T1000 (cell line): ENCODE data around the gene RWDD1.
A peak's percentile ranks its signal among the peaks of the same experiment; 100 is the strongest.

Source experiments
- DNase-seq: peaks from one replicate; lab custom pipeline; 2025; ENCODE audit warnings: mixed read lengths; lab: John Stamatoyannopoulos, UW

The RWDD1 gene

DNA sequence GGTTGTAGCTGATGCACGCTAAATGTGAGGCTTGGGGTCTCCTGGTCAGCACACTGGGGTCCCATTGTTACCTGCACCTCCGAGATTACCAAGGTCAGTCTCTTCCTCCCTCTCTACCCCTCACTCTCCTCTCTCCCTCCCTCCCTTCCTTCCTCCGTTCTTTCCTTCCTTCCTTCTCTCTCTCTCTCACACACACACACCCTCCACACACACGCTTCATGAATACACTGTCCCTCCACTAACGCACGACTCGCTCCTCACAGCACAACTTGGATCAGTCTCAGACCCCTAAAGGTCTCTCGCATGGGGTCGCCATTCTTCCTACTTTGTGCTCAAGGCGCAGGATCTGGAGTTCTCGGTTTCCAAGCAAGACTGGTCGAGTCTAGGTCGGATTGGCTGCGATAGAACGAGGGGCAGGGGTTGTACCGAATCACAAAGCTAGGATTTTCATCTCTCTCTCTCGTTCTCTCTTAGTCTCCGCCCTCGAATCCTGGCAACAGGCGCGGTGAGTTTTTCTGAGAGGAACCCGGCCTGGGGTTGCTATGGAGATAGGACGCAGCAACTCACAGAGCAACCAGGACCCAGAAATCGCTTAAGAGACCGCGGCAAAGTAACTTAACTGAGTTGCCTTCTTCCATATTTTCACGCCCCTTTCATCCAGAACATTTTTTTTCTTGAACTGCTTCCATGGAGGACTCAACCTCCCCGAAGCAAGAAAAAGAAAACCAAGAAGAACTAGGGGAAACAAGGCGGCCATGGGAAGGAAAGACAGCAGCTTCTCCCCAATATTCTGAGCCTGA lies 44.8 kb downstream of the RWDD1 start, which contains the start of gene RSPH4A:
TSS of gene RSPH4A (plus strand) at position 543 of the 800 bp plus-strand sequence. CDS start at position 688, 145 bp downstream.
- peak; percentile 83 for DNase-seq

DNA sequence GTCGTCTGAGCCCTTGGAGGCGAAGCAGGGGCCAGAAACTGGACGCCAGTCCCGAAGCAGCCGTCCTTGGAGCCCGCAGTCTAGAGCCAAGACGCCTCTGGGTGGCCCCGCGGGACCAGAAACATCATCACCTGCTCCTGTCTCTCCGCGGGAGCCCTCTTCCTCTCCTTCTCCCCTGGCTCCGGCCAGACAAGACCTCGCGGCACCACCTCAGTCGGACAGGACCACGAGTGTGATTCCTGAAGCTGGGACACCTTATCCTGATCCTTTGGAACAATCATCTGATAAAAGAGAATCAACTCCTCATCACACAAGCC lies 45.4 kb downstream of the RWDD1 start:
- peak; percentile 9 for DNase-seq

DNA sequence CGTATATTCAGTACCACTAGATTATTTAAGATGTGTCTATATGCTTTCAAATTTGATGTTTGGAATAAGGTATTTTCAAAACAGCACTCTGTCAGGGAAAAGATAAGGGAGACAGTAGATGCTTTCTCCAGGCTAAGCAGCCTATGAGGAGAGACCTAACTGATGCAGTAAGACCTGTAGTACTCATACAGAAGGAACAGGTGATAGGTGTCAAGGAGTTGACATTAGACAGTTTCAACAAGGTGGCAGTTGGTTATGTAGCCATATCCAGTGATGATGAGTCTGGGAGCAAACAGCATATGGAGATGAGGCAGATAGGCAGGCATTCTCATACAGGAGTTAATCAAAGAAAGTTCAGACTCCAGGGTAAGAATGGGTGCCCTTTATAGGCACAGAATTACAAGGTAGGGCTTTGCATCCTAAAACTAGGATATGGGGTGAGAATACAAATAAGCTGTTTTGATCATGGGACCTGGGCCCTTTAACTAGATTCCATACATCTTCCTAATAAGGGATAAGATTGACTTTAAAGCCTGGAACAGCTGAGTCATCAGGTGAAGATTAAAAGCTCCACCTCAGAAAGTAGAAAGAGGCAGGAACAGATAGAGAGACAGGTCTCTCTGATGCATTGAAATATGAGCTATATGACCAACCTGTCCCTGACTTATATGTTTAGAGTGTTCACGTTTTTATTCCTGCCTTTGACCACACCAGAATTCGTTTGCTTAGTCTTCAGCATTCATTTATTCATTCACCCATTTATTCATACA lies 52.9 kb downstream of the RWDD1 start:
- no peak for DNase-seq

DNA sequence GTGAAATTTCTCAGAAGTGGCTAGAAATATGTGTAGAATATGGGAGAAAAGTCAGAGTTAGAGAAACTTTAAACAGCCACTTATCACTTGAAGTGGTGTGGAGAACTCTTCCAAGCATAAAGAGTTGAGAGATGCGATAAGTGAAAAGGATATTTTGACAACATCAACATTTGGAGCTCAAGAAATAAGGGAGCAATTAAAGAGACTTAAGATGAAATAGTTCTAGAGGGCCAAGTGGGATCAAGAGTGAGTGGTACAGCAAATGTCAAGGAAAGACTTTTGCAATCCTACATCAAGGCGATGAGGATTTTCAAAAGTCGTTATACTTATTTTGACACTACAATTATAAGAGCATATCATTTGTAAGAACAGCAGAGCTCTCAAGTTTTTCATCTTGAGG lies 54.6 kb downstream of the RWDD1 start:
- DNase-seq, result no peak

DNA sequence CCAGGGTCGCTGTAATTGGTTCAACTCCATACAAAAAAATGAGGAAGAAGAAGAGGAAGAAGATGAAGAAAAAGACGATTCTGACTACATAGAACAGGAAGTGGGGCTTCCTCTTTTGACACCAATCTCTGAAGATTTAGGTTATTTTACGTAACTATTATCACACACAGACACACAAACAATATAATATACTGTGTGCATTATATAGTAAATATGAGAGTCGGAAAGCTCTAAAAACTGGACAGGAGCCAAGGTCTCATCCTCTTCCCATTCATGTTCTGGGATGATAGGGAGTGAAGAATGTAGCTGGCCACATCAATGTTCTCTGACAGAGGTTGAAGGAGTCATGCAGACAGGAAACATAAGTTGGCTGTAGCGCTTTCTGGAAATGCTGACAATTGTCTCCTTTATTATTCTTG lies 58.3 kb downstream of the RWDD1 start:
- no peak for DNase-seq

DNA sequence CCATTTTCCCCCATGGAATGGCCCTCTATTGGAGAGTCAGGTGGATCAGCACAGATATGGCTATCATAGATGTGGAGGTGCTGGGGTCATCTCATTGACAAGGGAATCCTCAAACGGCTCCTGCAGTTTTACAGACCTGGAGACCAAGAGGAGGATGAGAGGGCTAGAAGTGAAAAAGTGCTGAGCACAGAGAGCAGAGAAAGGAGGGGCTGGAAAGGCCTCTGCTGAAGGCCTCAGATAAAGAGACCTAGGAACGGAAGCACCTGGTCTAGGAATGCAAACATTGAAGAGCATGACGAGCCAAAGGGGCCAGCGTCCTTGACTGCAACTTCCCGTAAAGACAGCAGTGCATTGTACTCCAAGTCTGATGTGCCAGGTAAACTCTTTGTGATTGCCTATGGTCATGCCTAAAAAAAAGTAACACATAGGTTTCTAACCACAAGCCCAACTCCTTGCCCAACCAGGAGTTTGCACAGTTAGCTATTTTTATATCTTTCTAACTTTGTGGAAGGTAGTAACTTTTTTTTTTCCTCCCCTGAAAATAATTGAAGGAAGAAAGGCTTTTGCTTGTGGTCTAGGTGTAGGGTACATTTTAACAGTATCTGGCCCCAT lies 60.2 kb downstream of the RWDD1 start:
- no peak for DNase-seq

DNA sequence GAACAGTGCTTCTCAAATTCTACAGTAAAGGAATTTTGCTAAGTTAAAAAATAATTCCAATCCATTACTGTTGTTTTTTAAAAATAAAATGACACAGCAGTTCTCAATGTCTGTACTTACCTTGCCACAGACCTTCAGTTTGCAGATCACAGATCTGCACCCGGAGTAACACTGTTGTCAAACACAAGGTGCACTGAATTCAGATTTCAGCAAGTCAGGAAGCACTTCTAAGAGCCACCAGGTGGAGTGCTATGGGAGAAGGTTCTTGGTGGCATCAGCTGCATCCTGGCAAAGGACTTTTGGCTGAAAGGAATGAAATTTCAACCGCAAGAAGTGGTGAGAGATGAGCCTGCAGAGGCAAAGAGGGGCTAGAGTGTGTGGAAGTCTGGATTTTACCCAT lies 62.4 kb downstream of the RWDD1 start:
- no peak for DNase-seq
